HL-60 (cell line): ENCODE results near the gene NRARP.

Experiments
- CTCF ChIP-seq: IDR thresholded peaks from one replicate; pipeline ENCODE4 v1.5.1; 2011; ENCODE audit warnings: low read length, control low read depth, inconsistent platforms; ENCODE audit not compliant: insufficient read depth
- GABPA ChIP-seq: IDR thresholded peaks from 2 replicates; pipeline ENCODE4 v1.6.1; 2012; ENCODE audit warnings: low read depth
- POLR2AphosphoS5 ChIP-seq: IDR thresholded peaks from 2 replicates; pipeline ENCODE4 v1.6.1; 2012; ENCODE audit warnings: low read depth
- REST ChIP-seq: IDR thresholded peaks from 2 replicates; pipeline ENCODE4 v1.6.1; 2012; ENCODE audit warnings: low read depth; ENCODE audit not compliant: insufficient replicate concordance

GRCh38 chr9:137256362-137256761 is 45.7 kb downstream of the NRARP start:
- TF ChIP-seq CTCF = no peak
- TF ChIP-seq POLR2AphosphoS5 = no peak
- TF ChIP-seq REST = peak; percentile 80
- no peak for TF ChIP-seq GABPA
